Activated CD8-positive, alpha-beta T cell treated with anti-CD3 and anti-CD28 coated beads for 36 hours (primary cell): ENCODE measurements around the gene GOT1. TPM values are rescaled to one million over a fixed set of nuclear protein-coding genes. Genes with fewer than 3 reads are reported as not detected.

Experiments
- ATAC-seq: fragments of 200-7000 bp; cut with Tn5 transposase; one replicate; pipeline ENCODE4 v1.10.0; 2021; ENCODE audit warnings: mild to moderate bottlenecking, moderate library complexity
- CTCF ChIA-PET: fragments of 350-600 bp; sonication (Branson Sonifier 250); formaldehyde crosslinking; loops from one replicate; lab custom pipeline; 2021; ENCODE audit warnings: antibody characterized with exemption; lab: Charles Lee
- POLR2A ChIA-PET: fragments of 350-600 bp; sonication (Branson Sonifier 250); formaldehyde crosslinking; loops from one replicate; lab custom pipeline; 2021; ENCODE audit warnings: antibody characterized with exemption; lab: Charles Lee
- DNase-seq: peaks from one replicate; pipeline ENCODE4 v3.0.0-alpha.2; 2020
- H3K27ac Mint-ChIP-seq: one replicate; pipeline ENCODE4 v1.8.0; 2021; ENCODE audit warnings: mild to moderate bottlenecking, mixed read lengths
- H3K27me3 Mint-ChIP-seq: one replicate; pipeline ENCODE4 v1.8.0; 2021; ENCODE audit warnings: mixed read lengths
- H3K36me3 Mint-ChIP-seq: one replicate; pipeline ENCODE4 v1.8.0; 2021; ENCODE audit warnings: low read depth, mixed read lengths
- H3K4me1 Mint-ChIP-seq: one replicate; pipeline ENCODE4 v1.8.0; 2021; ENCODE audit warnings: low read depth, mixed read lengths
- H3K4me3 Mint-ChIP-seq: one replicate; pipeline ENCODE4 v1.8.0; 2021; ENCODE audit warnings: mild to moderate bottlenecking, moderate library complexity, mixed read lengths
- H3K9me3 Mint-ChIP-seq: one replicate; pipeline ENCODE4 v1.8.0; 2021; ENCODE audit warnings: mixed read lengths
- intact Hi-C: fragments of 100-400 bp; cut with micrococcal nuclease; formaldehyde crosslinking; loops from one replicate; pipeline ENCODE4 v1.10.0; 2022
- total RNA-seq, 2 experiments: library from RNA; stranded (reverse); gene quantifications; one replicate each; pipeline ENCODE4 v1.2.3, GENCODE V29; 2021
- TF ChIP-seq, protein P1 (sequence below): fragments of 200-600 bp; IDR thresholded peaks from one replicate; pipeline ENCODE4 v1.8.0; 2022; ENCODE audit warnings: antibody characterized with exemption, mild to moderate bottlenecking

Gene GOT1
- total RNA-seq, 2 experiments from 2014 or later = 48.7 to 51.5 TPM

DNA sequence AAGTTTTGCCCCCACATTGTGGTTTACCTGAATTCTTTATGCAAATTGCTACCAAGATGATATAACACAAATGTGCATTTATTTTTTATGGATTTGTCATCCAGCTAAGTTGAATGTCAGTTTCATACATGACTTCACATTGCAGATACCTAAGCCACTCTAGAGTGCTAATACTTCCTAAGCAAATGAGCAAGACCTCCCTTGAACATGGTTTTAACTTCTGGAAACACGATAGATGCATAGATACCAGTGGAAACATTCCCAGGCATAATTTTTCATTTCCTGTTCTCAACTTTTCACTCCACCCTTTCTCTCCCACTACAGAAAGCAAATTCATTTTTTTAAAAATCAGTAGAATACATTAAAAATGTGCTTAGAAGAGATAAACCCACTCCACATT is 20.3 kb downstream of the GOT1 start:
- TF ChIP-seq, protein P1, sequence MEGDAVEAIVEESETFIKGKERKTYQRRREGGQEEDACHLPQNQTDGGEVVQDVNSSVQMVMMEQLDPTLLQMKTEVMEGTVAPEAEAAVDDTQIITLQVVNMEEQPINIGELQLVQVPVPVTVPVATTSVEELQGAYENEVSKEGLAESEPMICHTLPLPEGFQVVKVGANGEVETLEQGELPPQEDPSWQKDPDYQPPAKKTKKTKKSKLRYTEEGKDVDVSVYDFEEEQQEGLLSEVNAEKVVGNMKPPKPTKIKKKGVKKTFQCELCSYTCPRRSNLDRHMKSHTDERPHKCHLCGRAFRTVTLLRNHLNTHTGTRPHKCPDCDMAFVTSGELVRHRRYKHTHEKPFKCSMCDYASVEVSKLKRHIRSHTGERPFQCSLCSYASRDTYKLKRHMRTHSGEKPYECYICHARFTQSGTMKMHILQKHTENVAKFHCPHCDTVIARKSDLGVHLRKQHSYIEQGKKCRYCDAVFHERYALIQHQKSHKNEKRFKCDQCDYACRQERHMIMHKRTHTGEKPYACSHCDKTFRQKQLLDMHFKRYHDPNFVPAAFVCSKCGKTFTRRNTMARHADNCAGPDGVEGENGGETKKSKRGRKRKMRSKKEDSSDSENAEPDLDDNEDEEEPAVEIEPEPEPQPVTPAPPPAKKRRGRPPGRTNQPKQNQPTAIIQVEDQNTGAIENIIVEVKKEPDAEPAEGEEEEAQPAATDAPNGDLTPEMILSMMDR = no peak
- ATAC-seq = no peak
- H3K4me1 Mint-ChIP-seq = no peaks in the 10 kb centered on the region
- peaks cover 23% of the 10 kb centered on the region for H3K36me3 Mint-ChIP-seq
- intact Hi-C loops = no loop called here
- POLR2A ChIA-PET = no interaction called here
- H3K27me3 Mint-ChIP-seq = no peaks in the 10 kb centered on the region
- no peaks in the 10 kb centered on the region for H3K9me3 Mint-ChIP-seq
- CTCF ChIA-PET = interaction anchor here (2.8 kb wide), 1 partner anchor 18 kb away, joined by 10 read pairs; no protein-coding TSS in a partner anchor
- H3K27ac Mint-ChIP-seq = no peak overlapping the region
- DNase-seq = no peak
- no peak overlapping the region for H3K4me3 Mint-ChIP-seq

DNA sequence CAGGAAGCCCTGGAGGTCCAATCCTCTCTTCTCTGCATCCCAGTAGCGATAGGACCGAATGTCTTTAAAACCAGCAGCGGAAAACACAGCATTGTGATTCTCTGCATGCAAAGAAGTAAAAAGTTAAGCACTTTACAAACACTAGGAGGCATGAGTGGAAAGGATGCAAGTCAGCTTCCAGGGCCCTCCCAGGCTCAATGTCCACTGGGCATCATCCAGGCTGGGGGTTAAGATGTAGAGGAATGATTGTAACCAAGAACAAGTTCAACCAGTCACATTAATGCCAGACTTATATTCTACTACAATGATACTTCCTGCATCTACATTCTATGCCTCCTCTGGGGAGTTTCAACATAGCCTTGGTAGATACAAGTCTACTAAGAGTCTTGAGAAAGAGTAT is 24.3 kb downstream of the GOT1 start:
- intact Hi-C loops = no loop called here
- no peaks in the 10 kb centered on the region for H3K27me3 Mint-ChIP-seq
- peaks cover 25% of the 10 kb centered on the region for H3K36me3 Mint-ChIP-seq
- ChIA-PET POLR2A (no interaction called here), CTCF (no interaction called here)
- TF ChIP-seq, protein P1 = no peak
- H3K4me1 Mint-ChIP-seq = no peaks in the 10 kb centered on the region
- no peak overlapping the region for H3K4me3 Mint-ChIP-seq
- no peak for DNase-seq
- H3K9me3 Mint-ChIP-seq = no peaks in the 10 kb centered on the region
- no peak overlapping the region for H3K27ac Mint-ChIP-seq
- ATAC-seq = no peak

DNA sequence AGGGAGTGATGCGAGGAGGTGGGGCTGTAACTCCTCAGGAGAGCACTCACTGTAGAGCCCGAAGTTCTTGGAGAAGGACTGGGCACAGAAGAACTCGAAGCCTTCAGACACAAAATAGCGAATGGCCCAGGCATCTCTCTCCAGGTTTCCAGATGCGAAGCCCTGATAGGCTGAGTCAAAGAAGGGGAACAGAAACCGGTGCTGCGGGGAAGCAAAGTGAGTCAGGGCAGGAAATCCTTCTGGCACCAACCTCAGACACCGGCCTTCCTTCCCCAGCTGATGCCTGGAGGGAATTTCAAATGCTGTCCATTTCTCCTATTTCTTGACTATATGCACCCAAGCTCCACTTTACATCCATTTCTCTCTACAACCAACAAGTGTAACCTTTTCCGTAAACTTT is 26.8 kb downstream of the GOT1 start:
- intact Hi-C loops = no loop called here
- H3K36me3 Mint-ChIP-seq = peaks cover 27% of the 10 kb centered on the region
- no peak overlapping the region for H3K4me3 Mint-ChIP-seq
- no peaks in the 10 kb centered on the region for H3K9me3 Mint-ChIP-seq
- TF ChIP-seq, protein P1 = no peak
- H3K4me1 Mint-ChIP-seq = no peaks in the 10 kb centered on the region
- ChIA-PET POLR2A (no interaction called here), CTCF (interaction anchor here (1.2 kb wide), 1 partner anchor 10 kb away, joined by 9 read pairs; no protein-coding TSS in a partner anchor)
- no peak for DNase-seq
- H3K27ac Mint-ChIP-seq = no peak overlapping the region
- no peak for ATAC-seq
- H3K27me3 Mint-ChIP-seq = no peaks in the 10 kb centered on the region

DNA sequence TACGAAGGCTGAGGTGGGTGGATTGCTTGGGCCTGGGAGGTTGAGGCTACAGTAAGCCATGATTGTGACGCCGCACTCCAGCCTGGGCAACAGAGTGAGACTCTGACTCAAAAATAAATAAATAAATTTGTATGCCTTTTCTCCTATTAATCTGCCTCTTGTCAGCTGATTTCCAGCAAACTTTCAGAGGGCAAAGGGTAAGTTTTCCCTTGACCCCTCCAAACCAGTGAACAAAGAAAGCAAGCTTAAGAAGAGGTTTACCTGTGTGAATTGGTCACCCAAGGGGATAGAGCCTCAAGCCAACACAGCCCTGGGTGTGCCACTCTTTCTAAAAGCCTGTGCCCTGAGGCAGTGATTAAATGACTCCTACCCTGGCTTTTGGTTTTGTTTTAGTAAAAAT is 30.8 kb downstream of the GOT1 start:
- CTCF ChIA-PET = interaction anchor here (0.9 to 1.1 kb wide), 2 partner anchors 9 to 36 kb away, joined by 3 read pairs; no protein-coding TSS in a partner anchor
- H3K36me3 Mint-ChIP-seq = peaks cover 19% of the 10 kb centered on the region
- no peaks in the 10 kb centered on the region for H3K27me3 Mint-ChIP-seq
- H3K4me1 Mint-ChIP-seq = peaks cover 4% of the 10 kb centered on the region
- intact Hi-C loops = no loop called here
- ATAC-seq (no peak), DNase-seq (no peak)
- H3K4me3 Mint-ChIP-seq = no peak overlapping the region
- no peaks in the 10 kb centered on the region for H3K9me3 Mint-ChIP-seq
- no peak overlapping the region for H3K27ac Mint-ChIP-seq
- TF ChIP-seq, protein P1 = no peak
- POLR2A ChIA-PET = no interaction called here

DNA sequence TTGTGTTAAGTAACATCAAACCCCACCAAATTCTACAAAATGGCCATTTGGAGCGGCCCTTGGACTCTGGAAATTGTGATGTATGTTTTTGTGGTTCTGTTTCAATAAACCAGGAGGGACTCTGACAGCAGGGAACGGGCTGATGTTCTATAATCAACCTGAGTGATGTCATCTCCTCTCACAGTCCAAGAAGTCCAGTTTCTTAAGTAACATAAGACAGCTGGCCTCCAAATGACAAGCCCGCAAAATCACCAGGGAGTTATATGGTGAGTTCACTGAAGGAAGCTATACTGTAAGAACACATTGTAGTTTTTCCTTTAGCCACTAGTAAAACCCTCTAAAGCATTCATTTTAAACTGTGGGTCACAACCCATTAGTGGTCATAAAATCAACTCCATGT is 34.0 kb downstream of the GOT1 start:
- DNase-seq (no peak), ATAC-seq (no peak)
- Mint-ChIP-seq H3K27me3 (no peaks in the 10 kb centered on the region), H3K36me3 (peaks cover 12% of the 10 kb centered on the region), H3K27ac (no peak overlapping the region), H3K9me3 (no peaks in the 10 kb centered on the region), H3K4me1 (peaks cover 4% of the 10 kb centered on the region), H3K4me3 (no peak overlapping the region)
- POLR2A ChIA-PET = interaction anchor here (1.0 kb wide), 1 partner anchor 24 kb away, joined by 3 read pairs; no protein-coding TSS in a partner anchor
- TF ChIP-seq, protein P1 = no peak
- CTCF ChIA-PET = no interaction called here
- intact Hi-C loops = no loop called here
